Panc1 (cell line): ENCODE data around the gene PLPP1. TPM values are rescaled to one million over a fixed set of nuclear protein-coding genes. Genes with fewer than 3 reads are reported as not detected.

Experiments used
- ATAC-seq: fragments of 200-7000 bp; cut with Tn5 transposase; 2 replicates; pipeline ENCODE4 v1.9.1; 2020; ENCODE audit warnings: mild to moderate bottlenecking, moderate library complexity
- BruUV-seq: library from RNA; stranded (reverse); fragments of 400-500 nt; replicated peaks from 2 replicates; lab custom pipeline; 2021; lab: Mats Ljungman, UMichigan
- CTCF ChIA-PET: fragments of 300-600 bp; sonication (Branson Sonifier 250); formaldehyde crosslinking; loops from one replicate; lab custom pipeline; 2022; ENCODE audit warnings: antibody characterized with exemption; lab: Charles Lee
- POLR2A ChIA-PET: fragments of 300-600 bp; sonication (Branson Sonifier 250); formaldehyde crosslinking; loops from one replicate; lab custom pipeline; 2022; ENCODE audit warnings: antibody characterized with exemption; lab: Charles Lee
- DNase-seq: peaks from one replicate; pipeline ENCODE4 v3.0.0-alpha.2; 2010; ENCODE audit warnings: low read depth, low spot score
- H3K27ac ChIP-seq: 2 replicates; pipeline ENCODE4 v1.5.1; 2011; ENCODE audit warnings: mild to moderate bottlenecking, low read length, inconsistent platforms
- H3K27me3 ChIP-seq: fragments of 200-500 bp; sonication (Bioruptor generic); 2 replicates; pipeline ENCODE4 v1.6.0; 2014; ENCODE audit warnings: low read length, inconsistent platforms; ENCODE audit not compliant: control insufficient read depth, insufficient read depth
- H3K36me3 ChIP-seq: fragments of 200-500 bp; sonication (Bioruptor generic); 2 replicates; pipeline ENCODE4 v1.5.1; 2014; ENCODE audit warnings: inconsistent platforms, mild to moderate bottlenecking, low read length, moderate library complexity; ENCODE audit not compliant: control insufficient read depth, insufficient read depth
- H3K4me1 ChIP-seq: 2 replicates; pipeline ENCODE4 v1.5.1; 2011; ENCODE audit warnings: inconsistent platforms, mild to moderate bottlenecking, low read length, moderate library complexity; ENCODE audit not compliant: control insufficient read depth, insufficient read depth
- H3K4me3 ChIP-seq, 2 experiments: 2 replicates each; pipeline ENCODE4 v1.5.1; 2011 to 2012; ENCODE audit warnings: low read depth in 2 of 2, low read length in 2 of 2, mild to moderate bottlenecking in 2 of 2, inconsistent platforms in 1 of 2, moderate library complexity in 1 of 2
- H3K9me3 ChIP-seq: fragments of 200-500 bp; sonication (Bioruptor generic); 2 replicates; pipeline ENCODE4 v1.5.1; 2014; ENCODE audit warnings: low read depth, mild to moderate bottlenecking, inconsistent platforms, low read length, moderate library complexity; ENCODE audit not compliant: control insufficient read depth, insufficient read depth
- POLR2AphosphoS5 ChIP-seq: IDR thresholded peaks from 2 replicates; pipeline ENCODE4 v1.6.1; 2012; ENCODE audit warnings: mild to moderate bottlenecking, low read depth, low read length, moderate library complexity
- SIN3A ChIP-seq: IDR thresholded peaks from 2 replicates; pipeline ENCODE4 v1.6.1; 2012; ENCODE audit warnings: low read depth, mild to moderate bottlenecking, low read length, moderate library complexity, borderline replicate concordance; ENCODE audit not compliant: insufficient read depth
- TCF7L2 ChIP-seq: IDR thresholded peaks from 2 replicates; pipeline ENCODE4 v1.6.1; 2011; ENCODE audit warnings: mild to moderate bottlenecking, low read depth, low read length, inconsistent platforms
- in situ Hi-C: cut with HindIII; loops from 2 replicates; pipeline ENCODE4 v1.10.0; 2016; ENCODE audit warnings: low sequenced_read_pairs, low pct_unique_long_range_greater_than_20kb
- intact Hi-C: fragments of 100-400 bp; cut with micrococcal nuclease; formaldehyde crosslinking; loops from one replicate; pipeline ENCODE4 v1.10.0; 2022; ENCODE audit not compliant: unreplicated experiment
- total RNA-seq: library from RNA; stranded (reverse); gene quantifications from one replicate; pipeline ENCODE4 v1.2.1, GENCODE V29; 2021; ENCODE audit not compliant: unreplicated experiment
- TF ChIP-seq, protein P1 (sequence below): fragments of 450-650 bp; IDR thresholded peaks from 2 replicates; pipeline ENCODE4 v1.5.1; 2017; ENCODE audit warnings: mild to moderate bottlenecking
- TF ChIP-seq, protein P2 (sequence below), 2 experiments: IDR thresholded peaks; 2 replicates each; pipeline ENCODE4 v1.6.1; 2011 to 2012; ENCODE audit warnings: low read depth in 2 of 2, control low read depth in 1 of 2, low read length in 1 of 2, mild to moderate bottlenecking in 1 of 2, moderate library complexity in 1 of 2; ENCODE audit not compliant: insufficient read depth in 1 of 2

PLPP1 gene
- total RNA-seq, 1 experiment from 2014 or later, result 35.7 TPM

DNA sequence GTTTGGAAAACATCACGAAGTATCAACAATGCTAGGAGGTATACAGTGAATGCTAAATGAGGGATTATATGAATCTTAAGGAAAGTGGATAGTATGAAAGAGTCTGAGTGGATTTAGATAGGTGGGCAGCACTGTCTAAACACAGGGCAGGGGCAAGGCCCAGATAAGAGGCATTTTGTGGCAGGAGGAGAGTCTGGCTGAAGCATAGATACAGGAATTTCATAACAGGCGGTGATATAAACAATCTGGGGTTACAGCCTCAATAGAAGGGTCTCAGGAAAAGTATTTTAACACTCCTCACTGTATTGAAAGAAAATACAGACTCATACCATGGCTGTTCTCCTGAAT is 96.9 kb downstream of the PLPP1 start:
- H3K4me1 ChIP-seq, result peaks cover 38% of the 10 kb centered on the region
- POLR2A ChIA-PET, result no interaction called here
- peak; percentile 32 for ATAC-seq

DNA sequence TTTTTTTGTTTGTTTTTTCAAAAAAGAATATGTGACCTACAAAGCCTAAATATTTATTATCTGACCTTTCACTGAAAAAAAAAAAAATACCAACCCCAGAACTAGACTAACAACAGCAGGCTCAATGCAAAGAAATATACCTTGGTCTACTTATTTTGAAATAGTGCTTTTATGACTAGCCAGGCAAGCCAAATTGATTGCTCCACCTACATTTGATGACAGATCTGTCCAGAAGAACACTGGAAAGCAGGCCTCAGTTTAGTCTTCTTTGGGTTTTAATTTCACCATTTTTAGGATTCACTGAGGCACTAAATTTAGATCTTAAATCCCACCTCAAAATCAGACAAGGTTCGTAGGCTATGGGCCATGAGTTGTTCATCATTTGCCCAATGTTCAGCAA is 97.3 kb downstream of the PLPP1 start:
- Histone ChIP-seq H3K4me1 (peaks cover 38% of the 10 kb centered on the region), H3K27me3 (no peaks in the 10 kb centered on the region), H3K9me3 (no peaks in the 10 kb centered on the region), H3K4me3 (no peak overlapping the region), H3K36me3 (no peaks in the 10 kb centered on the region), H3K27ac (peak overlapping the region; percentile 89)
- in situ Hi-C loops (no loop called here), intact Hi-C loops (no loop called here)
- DNase-seq (no peak), ATAC-seq (no peak)
- CTCF ChIA-PET, result interaction anchor here (0.6 kb wide), 1 partner anchor 354 kb away, joined by 9 read pairs; no protein-coding TSS in a partner anchor
- TF ChIP-seq, protein P1, sequence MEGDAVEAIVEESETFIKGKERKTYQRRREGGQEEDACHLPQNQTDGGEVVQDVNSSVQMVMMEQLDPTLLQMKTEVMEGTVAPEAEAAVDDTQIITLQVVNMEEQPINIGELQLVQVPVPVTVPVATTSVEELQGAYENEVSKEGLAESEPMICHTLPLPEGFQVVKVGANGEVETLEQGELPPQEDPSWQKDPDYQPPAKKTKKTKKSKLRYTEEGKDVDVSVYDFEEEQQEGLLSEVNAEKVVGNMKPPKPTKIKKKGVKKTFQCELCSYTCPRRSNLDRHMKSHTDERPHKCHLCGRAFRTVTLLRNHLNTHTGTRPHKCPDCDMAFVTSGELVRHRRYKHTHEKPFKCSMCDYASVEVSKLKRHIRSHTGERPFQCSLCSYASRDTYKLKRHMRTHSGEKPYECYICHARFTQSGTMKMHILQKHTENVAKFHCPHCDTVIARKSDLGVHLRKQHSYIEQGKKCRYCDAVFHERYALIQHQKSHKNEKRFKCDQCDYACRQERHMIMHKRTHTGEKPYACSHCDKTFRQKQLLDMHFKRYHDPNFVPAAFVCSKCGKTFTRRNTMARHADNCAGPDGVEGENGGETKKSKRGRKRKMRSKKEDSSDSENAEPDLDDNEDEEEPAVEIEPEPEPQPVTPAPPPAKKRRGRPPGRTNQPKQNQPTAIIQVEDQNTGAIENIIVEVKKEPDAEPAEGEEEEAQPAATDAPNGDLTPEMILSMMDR, result no peak
- BruUV-seq, result TSS peak; percentile 40
- POLR2A ChIA-PET, result no interaction called here

More for the DNA sequence above, 96.9 kb downstream of the PLPP1 start:
- intact Hi-C loops, result no loop called here
- Histone ChIP-seq H3K27me3 (no peaks in the 10 kb centered on the region), H3K27ac (peak overlapping the region; percentile 89), H3K4me3 (0 out of 4 replicates have a peak overlapping the region, but pooled peaks of 1 of the 2 experiments have one; percentile 17), H3K9me3 (no peaks in the 10 kb centered on the region), H3K36me3 (no peaks in the 10 kb centered on the region)
- CTCF ChIA-PET, result interaction anchor here (0.6 kb wide), 1 partner anchor 354 kb away, joined by 9 read pairs; no protein-coding TSS in a partner anchor
- in situ Hi-C loops, result no loop called here
- no TSS peak for BruUV-seq
- no peak for TF ChIP-seq SIN3A
- no peak for TF ChIP-seq POLR2AphosphoS5
- no peak for TF ChIP-seq TCF7L2
- TF ChIP-seq, protein P1, result no peak
- TF ChIP-seq, protein P2, sequence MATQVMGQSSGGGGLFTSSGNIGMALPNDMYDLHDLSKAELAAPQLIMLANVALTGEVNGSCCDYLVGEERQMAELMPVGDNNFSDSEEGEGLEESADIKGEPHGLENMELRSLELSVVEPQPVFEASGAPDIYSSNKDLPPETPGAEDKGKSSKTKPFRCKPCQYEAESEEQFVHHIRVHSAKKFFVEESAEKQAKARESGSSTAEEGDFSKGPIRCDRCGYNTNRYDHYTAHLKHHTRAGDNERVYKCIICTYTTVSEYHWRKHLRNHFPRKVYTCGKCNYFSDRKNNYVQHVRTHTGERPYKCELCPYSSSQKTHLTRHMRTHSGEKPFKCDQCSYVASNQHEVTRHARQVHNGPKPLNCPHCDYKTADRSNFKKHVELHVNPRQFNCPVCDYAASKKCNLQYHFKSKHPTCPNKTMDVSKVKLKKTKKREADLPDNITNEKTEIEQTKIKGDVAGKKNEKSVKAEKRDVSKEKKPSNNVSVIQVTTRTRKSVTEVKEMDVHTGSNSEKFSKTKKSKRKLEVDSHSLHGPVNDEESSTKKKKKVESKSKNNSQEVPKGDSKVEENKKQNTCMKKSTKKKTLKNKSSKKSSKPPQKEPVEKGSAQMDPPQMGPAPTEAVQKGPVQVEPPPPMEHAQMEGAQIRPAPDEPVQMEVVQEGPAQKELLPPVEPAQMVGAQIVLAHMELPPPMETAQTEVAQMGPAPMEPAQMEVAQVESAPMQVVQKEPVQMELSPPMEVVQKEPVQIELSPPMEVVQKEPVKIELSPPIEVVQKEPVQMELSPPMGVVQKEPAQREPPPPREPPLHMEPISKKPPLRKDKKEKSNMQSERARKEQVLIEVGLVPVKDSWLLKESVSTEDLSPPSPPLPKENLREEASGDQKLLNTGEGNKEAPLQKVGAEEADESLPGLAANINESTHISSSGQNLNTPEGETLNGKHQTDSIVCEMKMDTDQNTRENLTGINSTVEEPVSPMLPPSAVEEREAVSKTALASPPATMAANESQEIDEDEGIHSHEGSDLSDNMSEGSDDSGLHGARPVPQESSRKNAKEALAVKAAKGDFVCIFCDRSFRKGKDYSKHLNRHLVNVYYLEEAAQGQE (IDR thresholded peaks at IDR 0.05; ENCODE audit: insufficient read depth in 1 of 2, low read depth in 2 of 2, low read length in 1 of 2), result no peak
- DNase-seq, result no peak
